SK-N-SH treated with all-trans-retinoic acid at 6 μM for 48 hours (cell line): Measurements from ENCODE around the gene SMLR1.

Experiments used
- ATAC-seq: fragments of 200-7000 bp; cut with Tn5 transposase; 3 replicates; pipeline ENCODE4 v1.9.1; 2020; ENCODE audit warnings: mild to moderate bottlenecking, moderate library complexity
- ARNTL ChIP-seq: fragments of 450-650 bp; formaldehyde crosslinking; IDR thresholded peaks from 2 replicates; pipeline ENCODE4 v1.5.0; 2020; ENCODE audit warnings: low read depth, mild to moderate bottlenecking, moderate library complexity, borderline replicate concordance
- BACH2 ChIP-seq: fragments of 250-450 bp; sonication (Bioruptor Pico); IDR thresholded peaks from 2 replicates; pipeline ENCODE4 v1.9.0; 2021; ENCODE audit warnings: mild to moderate bottlenecking, borderline replicate concordance
- CREB5 ChIP-seq: fragments of 250-450 bp; sonication (Bioruptor Pico); IDR thresholded peaks from 2 replicates; pipeline ENCODE4 v1.5.1; 2020; ENCODE audit warnings: low read depth, mild to moderate bottlenecking, moderate library complexity
- CSDC2 ChIP-seq: fragments of 250-450 bp; sonication (Bioruptor Pico); IDR thresholded peaks from 2 replicates; pipeline ENCODE4 v1.5.0; 2020; ENCODE audit warnings: mild to moderate bottlenecking, moderate library complexity
- CSRNP3 ChIP-seq: fragments of 250-450 bp; sonication (Bioruptor Pico); IDR thresholded peaks from 2 replicates; pipeline ENCODE4 v1.5.1; 2021; ENCODE audit warnings: mild to moderate bottlenecking, moderate library complexity
- ESRRG ChIP-seq: fragments of 250-450 bp; sonication (Bioruptor Pico); IDR thresholded peaks from 2 replicates; pipeline ENCODE4 v1.6.1; 2021; ENCODE audit warnings: mild to moderate bottlenecking
- GLIS3 ChIP-seq: fragments of 250-450 bp; sonication (Bioruptor Pico); IDR thresholded peaks from 2 replicates; pipeline ENCODE4 v1.5.0; 2020; ENCODE audit warnings: mild to moderate bottlenecking, moderate library complexity
- ISL1 ChIP-seq: fragments of 250-450 bp; sonication (Bioruptor Pico); IDR thresholded peaks from 2 replicates; pipeline ENCODE4 v2.1.2; 2022; ENCODE audit warnings: mild to moderate bottlenecking, moderate library complexity
- OSR1 ChIP-seq: fragments of 250-450 bp; sonication (Bioruptor Pico); IDR thresholded peaks from 2 replicates; pipeline ENCODE4 v1.8.0; 2022; ENCODE audit warnings: moderate library complexity, mild to moderate bottlenecking, inconsistent platforms
- PATZ1 ChIP-seq: fragments of 250-450 bp; sonication (Bioruptor Pico); IDR thresholded peaks from 2 replicates; pipeline ENCODE4 v1.8.0; 2020; ENCODE audit warnings: mild to moderate bottlenecking, moderate library complexity, borderline replicate concordance
- POU6F1 ChIP-seq: fragments of 250-450 bp; sonication (Bioruptor Pico); IDR thresholded peaks from 2 replicates; pipeline ENCODE4 v1.8.0; 2021; ENCODE audit warnings: low read depth, mild to moderate bottlenecking, moderate library complexity, borderline replicate concordance
- PPARA ChIP-seq: fragments of 250-450 bp; sonication (Bioruptor Pico); IDR thresholded peaks from 2 replicates; pipeline ENCODE4 v1.5.0; 2020; ENCODE audit warnings: mild to moderate bottlenecking, borderline replicate concordance
- RARB ChIP-seq: fragments of 250-450 bp; sonication (Bioruptor Pico); IDR thresholded peaks from 2 replicates; pipeline ENCODE4 v1.8.0; 2021; ENCODE audit warnings: mild to moderate bottlenecking, moderate library complexity
- SNAI2 ChIP-seq: fragments of 250-450 bp; sonication (Bioruptor Pico); IDR thresholded peaks from 2 replicates; pipeline ENCODE4 v1.5.0; 2020; ENCODE audit warnings: mild to moderate bottlenecking, moderate library complexity
- TCF4 ChIP-seq: fragments of 250-450 bp; sonication (Bioruptor Pico); IDR thresholded peaks from 2 replicates; pipeline ENCODE4 v1.8.0; 2021; ENCODE audit warnings: mild to moderate bottlenecking, moderate library complexity, borderline replicate concordance
- TOX ChIP-seq: fragments of 250-450 bp; sonication (Bioruptor Pico); IDR thresholded peaks from 2 replicates; pipeline ENCODE4 v1.8.0; 2021; ENCODE audit warnings: mild to moderate bottlenecking, moderate library complexity, borderline replicate concordance
- TSHZ2 ChIP-seq: fragments of 250-450 bp; sonication (Bioruptor Pico); IDR thresholded peaks from 2 replicates; pipeline ENCODE4 v1.5.0; 2020; ENCODE audit warnings: mild to moderate bottlenecking, moderate library complexity
- ZC3H10 ChIP-seq: fragments of 250-450 bp; sonication (Bioruptor Pico); IDR thresholded peaks from 2 replicates; pipeline ENCODE4 v1.5.1; 2021; ENCODE audit warnings: mild to moderate bottlenecking, moderate library complexity
- ZFP3 ChIP-seq: fragments of 250-450 bp; sonication (Bioruptor Pico); IDR thresholded peaks from 2 replicates; pipeline ENCODE4 v1.5.0; 2020; ENCODE audit warnings: mild to moderate bottlenecking, moderate library complexity
- ZFP30 ChIP-seq: fragments of 450-650 bp; formaldehyde crosslinking; IDR thresholded peaks from 2 replicates; pipeline ENCODE4 v1.5.0; 2022; ENCODE audit warnings: mild to moderate bottlenecking, moderate library complexity
- ZNF565 ChIP-seq: fragments of 450-650 bp; formaldehyde crosslinking; conservative IDR thresholded peaks from 2 replicates; pipeline ENCODE4 v1.5.0; 2020; ENCODE audit warnings: low read depth, mild to moderate bottlenecking, moderate library complexity
- ZNF70 ChIP-seq: fragments of 450-650 bp; formaldehyde crosslinking; IDR thresholded peaks from 2 replicates; pipeline ENCODE4 v1.5.0; 2020; ENCODE audit warnings: mild to moderate bottlenecking, moderate library complexity
- ZNF8 ChIP-seq: fragments of 450-650 bp; formaldehyde crosslinking; IDR thresholded peaks from 2 replicates; pipeline ENCODE4 v1.5.0; 2020; ENCODE audit warnings: mild to moderate bottlenecking, moderate library complexity

The SMLR1 gene

GRCh38 chr6:130794010-130794697 lies 33.1 kb upstream of the SMLR1 start:
- ATAC-seq, result no peak
- TF ChIP-seq CSDC2 (no peak), TSHZ2 (CRISPR knock-in tag) (no peak), SNAI2 (CRISPR knock-in tag) (no peak), GLIS3 (no peak), BACH2 (CRISPR knock-in tag) (no peak), ESRRG (CRISPR knock-in tag) (no peak), ZFP3 (CRISPR knock-in tag) (no peak), TOX (CRISPR knock-in tag) (no peak), PPARA (CRISPR knock-in tag) (no peak), TCF4 (CRISPR knock-in tag) (no peak), ISL1 (CRISPR knock-in tag) (no peak), RARB (CRISPR knock-in tag) (no peak), ZFP30 (CRISPR knock-in tag) (no peak), ZNF565 (CRISPR knock-in tag) (no peak), ARNTL (CRISPR knock-in tag) (no peak), ZNF70 (CRISPR knock-in tag) (no peak), POU6F1 (no peak), CREB5 (no peak), ZC3H10 (CRISPR knock-in tag) (no peak), CSRNP3 (CRISPR knock-in tag) (no peak)

- ATAC-seq, result no peak
- TF ChIP-seq ISL1 (CRISPR knock-in tag) (no peak), ZNF70 (CRISPR knock-in tag) (no peak), CSDC2 (no peak), ZFP3 (CRISPR knock-in tag) (no peak), RARB (CRISPR knock-in tag) (no peak), ARNTL (CRISPR knock-in tag) (no peak), BACH2 (CRISPR knock-in tag) (no peak), TOX (CRISPR knock-in tag) (no peak), POU6F1 (no peak), ZFP30 (CRISPR knock-in tag) (no peak), OSR1 (CRISPR knock-in tag) (no peak), CSRNP3 (CRISPR knock-in tag) (no peak), TCF4 (CRISPR knock-in tag) (no peak), ZNF8 (CRISPR knock-in tag) (no peak), TSHZ2 (CRISPR knock-in tag) (no peak), ZNF565 (CRISPR knock-in tag) (no peak), PATZ1 (no peak), SNAI2 (CRISPR knock-in tag) (no peak), ZC3H10 (CRISPR knock-in tag) (no peak)
Observed at GRCh38 chr6:130794738-130795137, 32.5 kb upstream of the SMLR1 start.
